ENCODE data around the gene PIK3R1.

- no peak for TF ChIP-seq CTCF (IDR thresholded peaks at IDR 0.05; ENCODE audit: low read depth, low read length, poor library complexity, severe bottlenecking)
- no peak for TF ChIP-seq EZH2phosphoT487 (IDR thresholded peaks at IDR 0.05; ENCODE audit: borderline replicate concordance, low read length)
These were observed 55.6 kb downstream of the PIK3R1 start for GRCh38 chr5:68271124-68271523.
